IMR-90 (cell line): ENCODE measurements around the gene PID1. TPM values are rescaled to one million over a fixed set of nuclear protein-coding genes. Genes with fewer than 3 reads are reported as not detected.
A peak's percentile ranks its signal among the peaks of the same experiment; 100 is the strongest.

ENCODE experiments used
- ATAC-seq: fragments of 200-7000 bp; cut with Tn5 transposase; 2 replicates; pipeline ENCODE4 v1.9.1; 2020; ENCODE audit warnings: low read depth, mild to moderate bottlenecking, moderate library complexity
- BruUV-seq: library from RNA; stranded (reverse); fragments of 400-500 nt; replicated peaks from 2 replicates; lab custom pipeline; 2021; lab: Mats Ljungman, UMichigan
- CTCF ChIA-PET: fragments of 300-600 bp; formaldehyde crosslinking; extraction: SDS; loops from one replicate; lab custom pipeline; 2021; ENCODE audit warnings: antibody characterized with exemption; lab: Yijun Ruan, JAX
- POLR2A ChIA-PET: fragments of 300-600 bp; sonication (Branson Sonifier 250); formaldehyde crosslinking; loops from one replicate; lab custom pipeline; 2022; ENCODE audit warnings: antibody characterized with exemption; ENCODE audit not compliant: unreplicated experiment; lab: Charles Lee
- DNase-seq: peaks from one replicate; pipeline ENCODE4 v3.0.0; 2013
- H2AFZ ChIP-seq: replicated peaks from 2 replicates; pipeline ENCODE3; 2013; ENCODE audit warnings: low read length, mild to moderate bottlenecking; ENCODE audit not compliant: poor library complexity
- H2AK5ac ChIP-seq: 2 replicates; pipeline ENCODE4 v1.6.1; 2013; ENCODE audit warnings: low read depth, low read length, inconsistent platforms
- H2AK9ac ChIP-seq: replicated peaks from 2 replicates; pipeline ENCODE3; 2013; ENCODE audit warnings: mild to moderate bottlenecking, low read depth, low read length, moderate library complexity; ENCODE audit not compliant: poor library complexity
- H2BK120ac ChIP-seq: 2 replicates; pipeline ENCODE4 v1.6.1; 2013; ENCODE audit warnings: low read depth, low read length, inconsistent platforms
- H2BK15ac ChIP-seq: 3 replicates; pipeline ENCODE4 v1.6.1; 2013; ENCODE audit warnings: low read depth, low read length, inconsistent platforms
- H2BK20ac ChIP-seq: 2 replicates; pipeline ENCODE4 v1.6.1; 2013; ENCODE audit warnings: low read depth, mild to moderate bottlenecking, inconsistent platforms, low read length, moderate library complexity
- H2BK5ac ChIP-seq: 2 replicates; pipeline ENCODE4 v1.6.1; 2013; ENCODE audit warnings: mild to moderate bottlenecking, low read depth, low read length, inconsistent platforms; ENCODE audit not compliant: poor library complexity, severe bottlenecking
- H3K14ac ChIP-seq: replicated peaks from 2 replicates; pipeline ENCODE4 v1.6.1; 2013; ENCODE audit warnings: low read depth, low read length, inconsistent platforms
- H3K18ac ChIP-seq: 2 replicates; pipeline ENCODE4 v1.6.1; 2013; ENCODE audit warnings: low read depth, low read length, control low read depth
- H3K23ac ChIP-seq: 2 replicates; pipeline ENCODE4 v1.6.1; 2013; ENCODE audit warnings: low read depth, low read length, inconsistent platforms
- H3K27ac ChIP-seq: 2 replicates; pipeline ENCODE4 v1.5.1; 2013; ENCODE audit warnings: mild to moderate bottlenecking, control low read depth, low read length; ENCODE audit not compliant: insufficient read depth
- H3K27me3 ChIP-seq: 2 replicates; pipeline ENCODE4 v1.6.1; 2013; ENCODE audit warnings: low read length; ENCODE audit not compliant: control insufficient read depth, insufficient read depth
- H3K36me3 ChIP-seq: 2 replicates; pipeline ENCODE4 v1.6.1; 2013; ENCODE audit warnings: low read length, mixed read lengths; ENCODE audit not compliant: control insufficient read depth, insufficient read depth
- H3K4ac ChIP-seq: 2 replicates; pipeline ENCODE4 v1.6.1; 2013; ENCODE audit warnings: low read depth, low read length, inconsistent platforms
- H3K4me1 ChIP-seq: 2 replicates; pipeline ENCODE4 v1.6.1; 2013; ENCODE audit warnings: low read length, mixed read lengths; ENCODE audit not compliant: control insufficient read depth, insufficient read depth
- H3K4me2 ChIP-seq: 2 replicates; pipeline ENCODE4 v1.6.1; 2013; ENCODE audit warnings: low read depth, mild to moderate bottlenecking, control low read depth, low read length, moderate library complexity
- H3K4me3 ChIP-seq: 2 replicates; pipeline ENCODE4 v1.5.1; 2013; ENCODE audit warnings: low read depth, mild to moderate bottlenecking, control low read depth, low read length, moderate library complexity; ENCODE audit not compliant: insufficient read depth
- H3K56ac ChIP-seq: 2 replicates; pipeline ENCODE4 v1.6.1; 2013; ENCODE audit warnings: low read length, inconsistent platforms; ENCODE audit not compliant: insufficient read depth; ENCODE audit errors: extremely low read depth
- H3K79me1 ChIP-seq, 2 experiments: 2 replicates each; pipeline ENCODE4 v1.6.1; 2013; ENCODE audit warnings: low read length in 2 of 2, inconsistent platforms in 1 of 2, low read depth in 1 of 2
- H3K9ac ChIP-seq: 2 replicates; pipeline ENCODE4 v1.6.1; 2013; ENCODE audit warnings: low read depth, low read length, control low read depth
- H3K9me1 ChIP-seq: 2 replicates; pipeline ENCODE4 v1.6.1; 2013; ENCODE audit warnings: low read length, inconsistent platforms; ENCODE audit not compliant: insufficient read depth
- H3K9me3 ChIP-seq: 2 replicates; pipeline ENCODE4 v1.6.1; 2013; ENCODE audit warnings: low read length; ENCODE audit not compliant: control insufficient read depth, insufficient read depth
- H4K20me1 ChIP-seq: 2 replicates; pipeline ENCODE4 v1.6.1; 2013; ENCODE audit warnings: low read length, inconsistent platforms; ENCODE audit not compliant: insufficient read depth
- H4K5ac ChIP-seq: 2 replicates; pipeline ENCODE4 v1.6.1; 2013; ENCODE audit warnings: mild to moderate bottlenecking, low read depth, low read length, control low read depth
- H4K8ac ChIP-seq, 2 experiments: 2 replicates each; pipeline ENCODE4 v1.6.1; 2013; ENCODE audit warnings: low read depth in 2 of 2, low read length in 2 of 2, control low read depth in 1 of 2, inconsistent platforms in 1 of 2
- H4K91ac ChIP-seq: 2 replicates; pipeline ENCODE4 v1.6.1; 2013; ENCODE audit warnings: low read depth, low read length, inconsistent platforms; ENCODE audit not compliant: insufficient read depth
- BHLHE40 ChIP-seq: fragments of 150-350 bp; IDR thresholded peaks from 2 replicates; pipeline ENCODE4 v1.6.1; 2016; ENCODE audit warnings: mild to moderate bottlenecking, low read depth, low read length
- CEBPB ChIP-seq: IDR thresholded peaks from 2 replicates; pipeline ENCODE4 v1.6.1; 2012; ENCODE audit warnings: low read depth, low read length, improper control_type of control experiment
- CHD1 ChIP-seq: IDR thresholded peaks from 2 replicates; pipeline ENCODE4 v1.6.1; 2012; ENCODE audit warnings: low read depth, low read length, improper control_type of control experiment
- CTCF ChIP-seq: conservative IDR thresholded peaks from 2 replicates; pipeline ENCODE4 v1.5.1; 2012; ENCODE audit warnings: mild to moderate bottlenecking, low read depth, low read length, improper control_type of control experiment
- ELK1 ChIP-seq: fragments of 150-350 bp; IDR thresholded peaks from 2 replicates; pipeline ENCODE4 v1.6.1; 2016; ENCODE audit warnings: low read depth, mild to moderate bottlenecking, low read length, moderate library complexity, borderline replicate concordance
- FOS ChIP-seq: fragments of 150-350 bp; IDR thresholded peaks from 2 replicates; pipeline ENCODE4 v1.6.1; 2016; ENCODE audit warnings: low read depth, low read length
- MAFK ChIP-seq: IDR thresholded peaks from 2 replicates; pipeline ENCODE4 v1.6.1; 2012; ENCODE audit warnings: low read depth, low read length, improper control_type of control experiment
- MAZ ChIP-seq: IDR thresholded peaks from 2 replicates; pipeline ENCODE4 v1.6.1; 2012; ENCODE audit warnings: low read depth, mild to moderate bottlenecking, low read length, improper control_type of control experiment, moderate library complexity, borderline replicate concordance
- MXI1 ChIP-seq: IDR thresholded peaks from 2 replicates; pipeline ENCODE4 v1.6.1; 2012; ENCODE audit warnings: low read depth, mild to moderate bottlenecking, low read length, moderate library complexity, borderline replicate concordance
- POLR2A ChIP-seq: IDR thresholded peaks from 2 replicates; pipeline ENCODE4 v1.6.1; 2012; ENCODE audit warnings: mild to moderate bottlenecking, low read depth, low read length
- RAD21 ChIP-seq: IDR thresholded peaks from 2 replicates; pipeline ENCODE4 v1.6.1; 2012; ENCODE audit warnings: low read length, improper control_type of control experiment
- RCOR1 ChIP-seq: IDR thresholded peaks from 2 replicates; pipeline ENCODE4 v1.6.1; 2012; ENCODE audit warnings: mild to moderate bottlenecking, low read length, improper control_type of control experiment; ENCODE audit not compliant: insufficient replicate concordance
- RFX5 ChIP-seq: IDR thresholded peaks from 2 replicates; pipeline ENCODE4 v1.8.0; 2012; ENCODE audit warnings: low read depth, mild to moderate bottlenecking, low read length, moderate library complexity
- SMC3 ChIP-seq: fragments of 150-350 bp; IDR thresholded peaks from 2 replicates; pipeline ENCODE4 v1.6.1; 2016; ENCODE audit warnings: low read depth, mild to moderate bottlenecking, antibody characterized with exemption, low read length, moderate library complexity
- WGBS, 2 experiments: methylation state at CpG; one replicate each; pipeline versions ENCODE4 v1.1.5 to v1.1.7; 2013; ENCODE audit warnings: missing lambda C conversion rate in 2 of 2; ENCODE audit not compliant: insufficient read length in 1 of 2; ENCODE audit errors: extremely low coverage in 2 of 2; 5-methylcytosine and 5-hydroxymethylcytosine counted together
- dilution Hi-C: fragments of 300-500 bp; cut with HindIII; formaldehyde crosslinking; loops from one replicate; pipeline ENCODE4 v1.14.3; 2018; ENCODE audit warnings: low sequenced_read_pairs; ENCODE audit not compliant: unreplicated experiment
- in situ Hi-C: fragments of 300-500 bp; cut with MboI; formaldehyde crosslinking; loops from 3 replicates; pipeline ENCODE4 v1.14.3; 2019; ENCODE audit warnings: low sequenced_read_pairs, inconsistent platforms, mixed read lengths
- intact Hi-C: fragments of 100-400 bp; cut with micrococcal nuclease; formaldehyde crosslinking; loops from 2 replicates; pipeline ENCODE4 v1.10.0; 2022
- polyA plus RNA-seq, 3 experiments: library from polyadenylated mRNA; depleted of rRNA; stranded (reverse); fragments of >200 nt; gene quantifications; 2 replicates each; pipeline ENCODE4 v1.2.3, GENCODE V29; 2012; ENCODE audit warnings: low replicate concordance in 1 of 3
- total RNA-seq: library from RNA; depleted of rRNA; stranded (reverse); fragments of >200 nt; gene quantifications from 2 replicates; pipeline ENCODE4 v1.2.3, GENCODE V29; 2012
- TF ChIP-seq, protein P1 (sequence below): fragments of 150-350 bp; IDR thresholded peaks from 2 replicates; pipeline ENCODE4 v1.6.1; 2017; ENCODE audit warnings: mild to moderate bottlenecking, antibody characterized with exemption, low read length, low read depth

PID1 gene
- total and polyA plus RNA-seq, 2 of the 4 experiments (the other 2 are of a cell fraction): 0.90 to 1.9 TPM

- Histone ChIP-seq H3K4me1 (no peaks in the 10 kb centered on the region), H3K4me2 (no peak overlapping the region), H3K9me1 (no peaks in the 10 kb centered on the region), H2BK20ac (no peak overlapping the region), H4K20me1 (no peaks in the 10 kb centered on the region), H3K27me3 (no peaks in the 10 kb centered on the region), H3K56ac (no peak overlapping the region), H2AK9ac (no peak overlapping the region), H4K91ac (no peak overlapping the region), H3K36me3 (no peaks in the 10 kb centered on the region), H2BK120ac (no peak overlapping the region), H3K14ac (no peak overlapping the region), H4K8ac (no peak overlapping the region), H2BK15ac (no peak overlapping the region), H3K27ac (no peak overlapping the region), H3K79me1 (no peaks in the 10 kb centered on the region), H2AFZ (no peak overlapping the region), H3K9me3 (no peaks in the 10 kb centered on the region; the same call in 1 of the 2 replicates), H3K23ac (no peak overlapping the region), H4K5ac (no peak overlapping the region), H2BK5ac (no peak overlapping the region), H3K4me3 (no peak overlapping the region), H3K4ac (no peak overlapping the region), H3K18ac (no peak overlapping the region), H2AK5ac (no peak overlapping the region), H3K9ac (no peak overlapping the region)
- DNase-seq (peak; percentile 4), ATAC-seq (peak; percentile 24)
- ChIA-PET CTCF (no interaction called here), POLR2A (no interaction called here)
- TF ChIP-seq MAFK (no peak), CEBPB (no peak), BHLHE40 (no peak), CTCF (no peak), MAZ (no peak), CHD1 (no peak), RFX5 (no peak), POLR2A (no peak), FOS (no peak), RCOR1 (no peak), RAD21 (no peak), SMC3 (no peak), ELK1 (no peak), MXI1 (no peak)
- TF ChIP-seq, protein P1, sequence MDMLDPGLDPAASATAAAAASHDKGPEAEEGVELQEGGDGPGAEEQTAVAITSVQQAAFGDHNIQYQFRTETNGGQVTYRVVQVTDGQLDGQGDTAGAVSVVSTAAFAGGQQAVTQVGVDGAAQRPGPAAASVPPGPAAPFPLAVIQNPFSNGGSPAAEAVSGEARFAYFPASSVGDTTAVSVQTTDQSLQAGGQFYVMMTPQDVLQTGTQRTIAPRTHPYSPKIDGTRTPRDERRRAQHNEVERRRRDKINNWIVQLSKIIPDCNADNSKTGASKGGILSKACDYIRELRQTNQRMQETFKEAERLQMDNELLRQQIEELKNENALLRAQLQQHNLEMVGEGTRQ: no peak
- intact Hi-C loops (no loop called here), in situ Hi-C loops (no loop called here), dilution Hi-C loops (no loop called here)
- no TSS peak for BruUV-seq
- WGBS, 2 experiments: no CpG with 5 or more reads among the region's 1 CpG
Measured at GRCh38 chr2:229202646-229203045, 68.4 kb downstream of the PID1 start.
